HEK293T (cell line): ENCODE results near the gene CMC1.

Experiments used
- BHLHE40 ChIP-seq: fragments of 450-650 bp; IDR thresholded peaks from 2 replicates; pipeline ENCODE4 v1.6.1; 2016; ENCODE audit warnings: mild to moderate bottlenecking, moderate library complexity, borderline replicate concordance
- FOXK2 ChIP-seq: fragments of 450-650 bp; IDR thresholded peaks from 2 replicates; pipeline ENCODE4 v1.6.1; 2016; ENCODE audit warnings: mild to moderate bottlenecking
- FOXM1 ChIP-seq: fragments of 450-650 bp; IDR thresholded peaks from 2 replicates; pipeline ENCODE4 v1.6.1; 2017; ENCODE audit warnings: mild to moderate bottlenecking, borderline replicate concordance
- NFRKB ChIP-seq: fragments of 450-650 bp; IDR thresholded peaks from 2 replicates; pipeline ENCODE4 v1.6.1; 2016; ENCODE audit warnings: mild to moderate bottlenecking, moderate library complexity
- PKNOX1 ChIP-seq: fragments of 450-650 bp; IDR thresholded peaks from 2 replicates; pipeline ENCODE4 v1.6.1; 2016
- SP1 ChIP-seq: fragments of 450-650 bp; IDR thresholded peaks from 2 replicates; pipeline ENCODE4 v1.6.1; 2017
- SUZ12 ChIP-seq: fragments of 450-650 bp; IDR thresholded peaks from 2 replicates; pipeline ENCODE4 v1.6.1; 2016; ENCODE audit warnings: mild to moderate bottlenecking
- TARDBP ChIP-seq: fragments of 450-650 bp; IDR thresholded peaks from 2 replicates; pipeline ENCODE4 v1.6.1; 2016
- ZNF384 ChIP-seq: fragments of 450-650 bp; IDR thresholded peaks from 2 replicates; pipeline ENCODE4 v1.6.1; 2016

DNA sequence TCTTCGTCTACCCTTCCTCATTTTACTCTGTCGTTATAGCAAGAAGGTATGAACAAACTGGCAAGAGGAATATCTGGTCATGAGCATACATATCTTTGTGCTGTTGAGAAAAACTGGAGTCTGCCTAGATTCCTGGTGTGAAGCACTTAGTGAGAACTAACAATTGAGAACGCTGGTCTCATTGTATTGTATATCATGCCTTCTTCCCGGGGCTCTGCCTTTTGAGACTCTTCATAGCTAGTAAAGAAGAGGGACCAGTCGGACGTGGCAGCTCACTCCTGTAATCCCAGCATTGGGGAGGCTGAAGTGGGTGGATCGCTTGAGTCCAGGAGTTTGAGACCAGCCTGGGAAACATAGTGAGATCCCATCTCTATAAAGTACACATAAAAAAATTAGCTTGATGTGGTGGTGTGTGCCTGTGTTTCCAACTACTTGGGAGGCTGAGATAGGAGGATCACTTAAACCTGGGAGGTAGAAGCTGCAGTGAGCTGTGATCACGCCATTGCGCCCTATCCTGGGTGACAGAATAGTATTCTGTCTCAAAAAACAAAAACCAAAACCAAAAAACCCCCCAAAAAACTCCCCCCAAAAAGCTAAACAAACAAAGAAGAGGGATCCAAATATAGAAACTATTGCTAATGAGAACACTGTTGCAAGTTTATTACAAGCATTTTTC lies 11.8 kb downstream of the CMC1 start:
- TF ChIP-seq FOXM1 (no peak), BHLHE40 (no peak), SUZ12 (no peak), TARDBP (no peak), NFRKB (no peak), ZNF384 (no peak), FOXK2 (no peak), SP1 (no peak), PKNOX1 (no peak)
